Epithelial cell of proximal tubule (primary cell): ENCODE data around the gene PLEKHO2. TPM values are rescaled to one million over a fixed set of nuclear protein-coding genes. Genes with fewer than 3 reads are reported as not detected.

Experiments used
- DNase-seq: peaks from one replicate; pipeline ENCODE4 v3.0.0-alpha.2; 2011; ENCODE audit warnings: low read depth
- H3K4me3 ChIP-seq: 2 replicates; pipeline ENCODE4 v1.5.1; 2011; ENCODE audit warnings: low read depth, mild to moderate bottlenecking, low read length
- CTCF ChIP-seq: conservative IDR thresholded peaks from 2 replicates; pipeline ENCODE4 v1.5.1; 2012; ENCODE audit warnings: low read depth, mild to moderate bottlenecking, low read length
- total RNA-seq: library from RNA; depleted of rRNA; stranded (reverse); fragments of >200 nt; gene quantifications from 2 replicates; pipeline ENCODE4 v1.2.3, GENCODE V29; 2015

The PLEKHO2 gene
- total RNA-seq, 1 donor from 2014 or later, result 3.9 TPM

GRCh38 chr15:64893481-64894394 is 52.0 kb downstream of the PLEKHO2 start:
- no peak for TF ChIP-seq CTCF
- H3K4me3 ChIP-seq, result peak overlapping the region; percentile 18
- DNase-seq, result peak; percentile 26

GRCh38 chr15:64894395-64895056 is 52.8 kb downstream of the PLEKHO2 start:
- peak overlapping the region; percentile 13 for H3K4me3 ChIP-seq
- DNase-seq, result no peak

GRCh38 chr15:64895285-64896065 is 53.8 kb downstream of the PLEKHO2 start:
- peak overlapping the region; percentile 8 for H3K4me3 ChIP-seq
- no peak for TF ChIP-seq CTCF
- DNase-seq, result no peak

More at GRCh38 chr15:64894395-64895056, 52.8 kb downstream of the PLEKHO2 start:
- no peak for TF ChIP-seq CTCF

GRCh38 chr15:64896371-64897069 is 54.8 kb downstream of the PLEKHO2 start:
- no peak overlapping the region for H3K4me3 ChIP-seq
- DNase-seq, result no peak
- no peak for TF ChIP-seq CTCF

GRCh38 chr15:64897345-64897985 is 55.8 kb downstream of the PLEKHO2 start:
- H3K4me3 ChIP-seq, result no peak overlapping the region
- DNase-seq, result no peak
- TF ChIP-seq CTCF, result no peak

GRCh38 chr15:64898406-64898805 is 56.7 kb downstream of the PLEKHO2 start:
- no peak overlapping the region for H3K4me3 ChIP-seq
- no peak for DNase-seq
- TF ChIP-seq CTCF, result no peak
